ENCODE data around the gene ZNF497. TPM values are rescaled to one million over a fixed set of nuclear protein-coding genes. Genes with fewer than 3 reads are reported as not detected.

ZNF497 gene
- total and polyA plus RNA-seq, 2 of the 13 experiments (the other 11 are each of a cell fraction or from before 2014, with no cell fraction given) = 1.5 to 1.9 TPM

DNA sequence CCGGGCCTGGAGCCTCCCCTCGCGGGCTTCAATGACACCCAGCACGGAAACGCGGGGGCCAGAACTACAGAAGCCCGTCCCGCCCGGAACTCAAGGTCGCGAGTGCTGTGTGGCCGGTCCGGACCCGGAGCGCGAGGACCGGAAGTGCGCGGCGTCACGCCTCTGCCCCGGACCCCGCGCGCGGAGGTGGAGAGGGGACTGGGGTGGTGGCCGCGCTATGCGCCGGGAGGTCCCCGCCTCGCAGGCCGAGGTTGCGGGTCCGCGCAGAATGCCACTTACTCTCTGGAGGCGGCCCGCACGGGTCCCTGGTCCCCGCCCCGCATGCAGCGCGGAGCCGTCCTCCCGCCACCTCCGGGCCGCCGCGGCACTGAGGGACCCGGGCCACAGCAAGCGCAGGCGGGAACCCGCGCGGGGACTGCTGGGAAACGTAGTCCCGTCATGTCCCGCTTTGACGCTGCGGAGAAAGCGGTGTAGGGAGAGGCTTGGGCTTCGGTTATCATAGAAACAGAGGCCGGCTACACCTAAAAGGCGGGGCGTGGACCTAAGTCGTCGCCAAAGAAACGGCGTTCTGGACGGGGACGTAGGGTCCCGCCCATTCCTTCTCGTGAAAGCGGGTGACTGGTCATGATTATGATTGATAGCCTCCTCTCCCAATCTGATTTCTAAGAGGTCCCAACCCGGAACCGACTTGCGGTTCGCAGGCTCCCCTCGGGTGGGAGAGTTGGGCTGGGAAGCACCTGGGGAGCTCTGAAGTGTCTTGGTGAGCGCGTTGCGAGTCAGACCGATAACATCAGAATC, 18.3 kb upstream of the ZNF497 start, which contains the start of gene ZNF837 (continued):
- no peak for TF ChIP-seq ZNF512B (CRISPR knock-in tag; IDR thresholded peaks at IDR 0.05; ENCODE audit: borderline replicate concordance)
- TF ChIP-seq ZNF678 (CRISPR knock-in tag; IDR thresholded peaks at IDR 0.05) = peak; percentile 29; the same call in 1 of the 2 replicates
- no peak for TF ChIP-seq SMAD1 (CRISPR knock-in tag; IDR thresholded peaks at IDR 0.05; ENCODE audit: borderline replicate concordance, low read depth)
- TF ChIP-seq ZNF670 (CRISPR knock-in tag; IDR thresholded peaks at IDR 0.05; ENCODE audit: borderline replicate concordance) = peak; percentile 99; the same call in 1 of the 2 replicates
- no peak for TF ChIP-seq ZKSCAN1 (IDR thresholded peaks at IDR 0.05; ENCODE audit: low read length)
- TF ChIP-seq ZNF691 (CRISPR knock-in tag; IDR thresholded peaks at IDR 0.05; ENCODE audit: borderline replicate concordance, low read depth) = peak; percentile 88
- no peak for TF ChIP-seq MAFG (CRISPR knock-in tag; IDR thresholded peaks at IDR 0.05)
- TF ChIP-seq, protein P1, sequence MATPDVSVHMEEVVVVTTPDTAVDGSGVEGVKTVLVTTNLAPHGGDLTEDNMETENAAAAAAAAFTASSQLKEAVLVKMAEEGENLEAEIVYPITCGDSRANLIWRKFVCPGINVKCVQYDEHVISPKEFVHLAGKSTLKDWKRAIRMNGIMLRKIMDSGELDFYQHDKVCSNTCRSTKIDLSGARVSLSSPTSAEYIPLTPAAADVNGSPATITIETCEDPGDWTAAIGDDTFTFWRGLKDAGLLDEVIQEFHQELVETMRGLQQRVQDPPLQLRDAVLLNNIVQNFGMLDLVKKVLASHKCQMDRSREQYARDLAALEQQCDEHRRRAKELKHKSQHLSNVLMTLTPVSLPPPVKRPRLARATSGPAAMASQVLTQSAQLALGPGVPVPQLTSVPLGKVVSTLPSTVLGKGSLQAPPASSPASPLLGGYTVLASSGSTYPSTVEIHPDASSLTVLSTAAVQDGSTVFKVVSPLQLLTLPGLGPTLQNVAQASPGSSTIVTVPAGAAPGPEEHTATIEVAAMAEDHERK (CRISPR knock-in tag; IDR thresholded peaks at IDR 0.05; ENCODE audit: low read depth) = peak; percentile 69
- no peak for TF ChIP-seq SMAD9 (CRISPR knock-in tag; IDR thresholded peaks at IDR 0.05)
- no peak for TF ChIP-seq ZNF207 (IDR thresholded peaks at IDR 0.05; ENCODE audit: borderline replicate concordance)
- TF ChIP-seq ZNF629 (CRISPR knock-in tag; conservative IDR thresholded peaks at IDR 0.05) = peak; percentile 53; the same call in 1 of the 2 replicates
- TF ChIP-seq REL (CRISPR knock-in tag; conservative IDR thresholded peaks at IDR 0.05) = no peak
- TF ChIP-seq ZFP62 (CRISPR knock-in tag; IDR thresholded peaks at IDR 0.05) = no peak
- peak; percentile 90 for TF ChIP-seq ZNF607 (CRISPR knock-in tag; IDR thresholded peaks at IDR 0.05; ENCODE audit: borderline replicate concordance)
- TF ChIP-seq SIX4 (CRISPR knock-in tag; IDR thresholded peaks at IDR 0.05) = peak; percentile 43
- TF ChIP-seq ZSCAN29 (CRISPR knock-in tag; conservative IDR thresholded peaks at IDR 0.05) = no peak; the same call in 1 of the 2 replicates
- no peak for TF ChIP-seq TRIM22 (IDR thresholded peaks at IDR 0.05)
- TF ChIP-seq ZNF484 (CRISPR knock-in tag; IDR thresholded peaks at IDR 0.05; ENCODE audit: borderline replicate concordance, low read depth) = no peak
- TF ChIP-seq CCAR2 (optimal IDR thresholded peaks at IDR 0.05; ENCODE audit: low read depth, low read length) = peak; percentile 54
